GM21447 (cell line): ENCODE results near the gene GCLC.

ENCODE experiments used
- ATAC-seq: cut with Tn5 transposase; IDR thresholded peaks from one replicate; pipeline ENCODE4 v1.9.1; 2021; ENCODE audit not compliant: unreplicated experiment

The GCLC gene

GRCh38 chr6:53527249-53527765, 17.6 kb downstream of the GCLC start:
- ATAC-seq = no peak

- no peak for ATAC-seq
Observed at GRCh38 chr6:53526000-53526399, 18.9 kb downstream of the GCLC start.

- no peak for ATAC-seq
Observed at GRCh38 chr6:53524455-53524815, 20.5 kb downstream of the GCLC start.

GRCh38 chr6:53523511-53524454, 21.1 kb downstream of the GCLC start:
- no peak for ATAC-seq

- ATAC-seq = no peak
Observed at GRCh38 chr6:53520320-53520928, 24.5 kb downstream of the GCLC start.

- ATAC-seq = no peak
Observed at GRCh38 chr6:53518862-53519261, 26.0 kb downstream of the GCLC start.

GRCh38 chr6:53517021-53517420, 27.9 kb downstream of the GCLC start:
- ATAC-seq = no peak

- no peak for ATAC-seq
Observed at GRCh38 chr6:53514677-53515076, 30.2 kb downstream of the GCLC start.

GRCh38 chr6:53513519-53513966, 31.4 kb downstream of the GCLC start:
- ATAC-seq = no peak

GRCh38 chr6:53513056-53513455, 31.8 kb downstream of the GCLC start:
- no peak for ATAC-seq

- no peak for ATAC-seq
Observed at GRCh38 chr6:53512626-53513025, 32.3 kb downstream of the GCLC start.

- no peak for ATAC-seq
Observed at GRCh38 chr6:53510746-53511145, 34.2 kb downstream of the GCLC start.

- ATAC-seq = no peak
Observed at GRCh38 chr6:53506872-53507271, 38.0 kb downstream of the GCLC start.

GRCh38 chr6:53504512-53504911, 40.4 kb downstream of the GCLC start:
- ATAC-seq = no peak

- ATAC-seq = no peak
Observed at GRCh38 chr6:53503060-53503459, 41.8 kb downstream of the GCLC start.

GRCh38 chr6:53501432-53501831, 43.5 kb downstream of the GCLC start:
- no peak for ATAC-seq

GRCh38 chr6:53500095-53500494, 44.8 kb downstream of the GCLC start:
- ATAC-seq = no peak

GRCh38 chr6:53499094-53499493, 45.8 kb downstream of the GCLC start:
- ATAC-seq = no peak

GRCh38 chr6:53498649-53499048, 46.3 kb downstream of the GCLC start:
- no peak for ATAC-seq

GRCh38 chr6:53497905-53498304, 47.0 kb downstream of the GCLC start:
- ATAC-seq = no peak

GRCh38 chr6:53496797-53497375, 48.0 kb downstream of the GCLC start:
- no peak for ATAC-seq
